ENCODE data around the gene PUS1.

DNA sequence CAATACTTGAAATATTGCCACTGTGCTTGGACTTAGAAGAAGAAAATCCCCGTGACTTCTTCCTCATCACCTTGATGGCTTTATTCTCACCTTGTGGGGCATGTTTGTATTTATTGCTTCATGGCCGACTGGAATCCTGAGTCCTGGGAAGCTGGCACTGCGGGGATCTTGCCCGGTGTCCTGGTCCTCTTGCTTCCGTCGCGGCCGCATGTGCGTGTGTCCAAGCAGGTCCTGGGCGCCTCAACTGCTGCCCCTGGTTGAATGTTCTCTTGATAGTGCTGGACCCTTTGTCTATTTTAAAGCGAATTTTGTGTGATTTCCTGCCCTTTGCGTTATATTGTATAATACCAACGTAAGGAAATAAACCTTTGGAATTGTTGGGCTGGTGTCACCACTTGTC is 6.3 kb upstream of the PUS1 start:
- TF ChIP-seq CTCF (IDR thresholded peaks at IDR 0.05; ENCODE audit: insufficient read depth, low read depth, low read length) (no peak), EZH2 (IDR thresholded peaks at IDR 0.05; ENCODE audit: insufficient read depth, low read length) (no peak)

All from astrocyte (in vitro differentiated cells and primary cell).